Inflammatory macrophage (primary cell): ENCODE results near the gene GPR137.
"Not testable (repeated sequence)": the region's sequence is repeated elsewhere in the genome, so short reads cannot be mapped to it uniquely, and the experiment has no call there.

Experiments used
- DNase-seq, 2 donors: peaks; one replicate each; pipeline ENCODE4 v3.0.0-alpha.2; 2020 to 2022

Gene GPR137

GRCh38 chr11:64321026-64321425 lies 35.4 kb downstream of the GPR137 start:
- DNase-seq, result no peak

- no peak for DNase-seq
Observed at GRCh38 chr11:64321533-64321932, 35.9 kb downstream of the GPR137 start.

- no peak for DNase-seq
Observed at GRCh38 chr11:64322925-64323260, 37.2 kb downstream of the GPR137 start.

- DNase-seq, result no peak
Observed at GRCh38 chr11:64323373-64323772, 37.7 kb downstream of the GPR137 start.

GRCh38 chr11:64323984-64324383 lies 38.3 kb downstream of the GPR137 start:
- DNase-seq, result not testable (repeated sequence)

GRCh38 chr11:64324692-64325469 lies 39.2 kb downstream of the GPR137 start:
- DNase-seq, result no peak

- no peak for DNase-seq
Observed at GRCh38 chr11:64327375-64327774, 41.7 kb downstream of the GPR137 start.

- no peak for DNase-seq
Observed at GRCh38 chr11:64327993-64328392, 42.3 kb downstream of the GPR137 start.

- DNase-seq, result no peak
Observed at GRCh38 chr11:64330888-64331287, 45.2 kb downstream of the GPR137 start.

GRCh38 chr11:64331569-64332371 lies 46.1 kb downstream of the GPR137 start:
- DNase-seq, result peak; percentile 90 to 93

GRCh38 chr11:64333556-64333955 lies 47.9 kb downstream of the GPR137 start:
- no peak for DNase-seq

GRCh38 chr11:64334764-64335735 lies 49.4 kb downstream of the GPR137 start:
- DNase-seq, result peak; percentile 68 to 80

- DNase-seq, result no peak
Observed at GRCh38 chr11:64337538-64338249, 52.0 kb downstream of the GPR137 start.

- DNase-seq, result no peak
Observed at GRCh38 chr11:64338716-64339115, 53.1 kb downstream of the GPR137 start.
